ENCODE measurements around the gene RXYLT1.

The RXYLT1 gene

DNA sequence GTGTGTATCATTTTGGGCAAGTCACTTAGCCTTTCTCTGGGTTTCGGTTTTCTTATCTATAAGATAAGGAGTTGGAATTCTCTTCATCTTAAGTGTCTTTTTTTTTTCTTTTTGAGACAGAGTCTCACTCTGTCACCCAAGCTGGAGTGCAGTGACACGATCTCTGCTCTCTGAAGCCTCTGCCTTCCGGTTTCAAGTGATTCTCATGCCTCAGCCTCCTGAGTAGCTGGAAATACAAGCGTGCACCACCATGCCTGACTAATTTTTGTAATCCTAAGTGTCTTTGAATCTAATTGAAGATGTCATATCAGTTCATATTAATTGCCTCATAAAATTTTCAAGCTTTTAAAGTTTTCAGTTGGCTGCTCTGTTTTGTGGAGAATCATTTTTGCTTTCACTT lies 68.7 kb downstream of the RXYLT1 start:
- no peak for DNase-seq
- no peaks in the 10 kb centered on the region for H3K27me3 ChIP-seq (ENCODE audit: insufficient read depth, low read depth, severe bottlenecking)

GRCh38 chr12:63849106-63849620 lies 69.5 kb downstream of the RXYLT1 start:
- Histone ChIP-seq H3K27me3 (ENCODE audit: insufficient read depth, low read depth, severe bottlenecking) (no peaks in the 10 kb centered on the region), H3K9me3 (ENCODE audit: severe bottlenecking) (no peaks in the 10 kb centered on the region), H3K4me3 (ENCODE audit: low read depth, low read length) (no peak overlapping the region), H3K27ac (no peak overlapping the region), H3K36me3 (no peaks in the 10 kb centered on the region)
- DNase-seq = no peak
- no peak for TF ChIP-seq CTCF (IDR thresholded peaks at IDR 0.05; ENCODE audit: low read depth, low read length)

More for the DNA sequence above, 68.7 kb downstream of the RXYLT1 start:
- Histone ChIP-seq H3K9me3 (ENCODE audit: severe bottlenecking) (no peaks in the 10 kb centered on the region), H3K27ac (no peak overlapping the region), H3K4me3 (ENCODE audit: low read depth, low read length) (no peak overlapping the region), H3K36me3 (no peaks in the 10 kb centered on the region)
- TF ChIP-seq CTCF (IDR thresholded peaks at IDR 0.05; ENCODE audit: low read depth, low read length) = no peak

DNA sequence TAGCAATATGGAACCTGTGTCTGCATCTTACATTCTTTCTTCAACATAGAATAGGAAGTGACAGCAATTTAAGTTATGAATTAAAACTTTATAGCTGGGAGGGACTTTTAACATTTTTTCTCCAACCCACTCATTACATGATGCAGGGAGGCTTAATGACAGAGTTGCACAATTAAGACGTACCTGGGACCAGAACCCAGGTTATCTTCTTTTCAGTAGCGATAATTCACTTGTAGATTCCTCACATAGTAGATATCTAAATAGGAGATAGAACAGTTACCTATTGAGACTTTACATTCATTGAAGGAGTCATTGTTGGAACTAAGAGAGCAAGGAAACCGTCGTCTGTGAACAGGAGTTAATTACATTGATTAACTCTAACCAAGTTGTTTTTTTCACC lies 69.9 kb downstream of the RXYLT1 start:
- no peak for TF ChIP-seq CTCF (IDR thresholded peaks at IDR 0.05; ENCODE audit: low read depth, low read length)
- H3K9me3 ChIP-seq (ENCODE audit: severe bottlenecking) = no peaks in the 10 kb centered on the region
- no peak overlapping the region for H3K27ac ChIP-seq
- DNase-seq = no peak
- H3K36me3 ChIP-seq = no peaks in the 10 kb centered on the region
- H3K4me3 ChIP-seq (ENCODE audit: low read depth, low read length) = no peak overlapping the region
- H3K27me3 ChIP-seq (ENCODE audit: insufficient read depth, low read depth, severe bottlenecking) = no peaks in the 10 kb centered on the region

DNA sequence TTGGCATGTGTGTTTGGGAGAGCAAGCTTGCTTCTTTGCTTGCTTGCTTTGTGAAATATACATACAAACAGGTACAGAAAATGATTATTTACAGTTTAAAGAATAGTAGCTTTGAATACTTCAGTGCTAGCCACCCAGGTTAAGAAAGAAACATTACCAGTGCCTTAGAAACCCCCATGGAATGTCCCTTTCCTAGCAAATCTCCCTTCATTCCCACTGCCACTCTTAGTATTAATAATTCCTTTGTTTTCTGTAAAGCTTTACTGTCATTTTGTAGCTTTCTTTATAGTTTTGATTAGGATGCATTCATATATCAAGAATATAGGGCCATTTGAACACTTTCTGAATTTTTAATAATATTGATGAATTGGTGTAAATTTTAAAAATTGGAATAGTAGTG lies 74.3 kb downstream of the RXYLT1 start:
- DNase-seq = no peak
- no peak for TF ChIP-seq CTCF (IDR thresholded peaks at IDR 0.05; ENCODE audit: low read depth, low read length)
- no peak overlapping the region for H3K27ac ChIP-seq
- no peak overlapping the region for H3K4me3 ChIP-seq (ENCODE audit: low read depth, low read length)
- H3K9me3 ChIP-seq (ENCODE audit: severe bottlenecking) = no peaks in the 10 kb centered on the region
- H3K27me3 ChIP-seq (ENCODE audit: insufficient read depth, low read depth, severe bottlenecking) = no peaks in the 10 kb centered on the region
- no peaks in the 10 kb centered on the region for H3K36me3 ChIP-seq

- no peak for DNase-seq
- TF ChIP-seq CTCF (IDR thresholded peaks at IDR 0.05; ENCODE audit: low read depth, low read length) = no peak
- Histone ChIP-seq H3K9me3 (ENCODE audit: severe bottlenecking) (no peaks in the 10 kb centered on the region), H3K36me3 (no peaks in the 10 kb centered on the region), H3K27me3 (ENCODE audit: insufficient read depth, low read depth, severe bottlenecking) (no peaks in the 10 kb centered on the region), H3K27ac (no peak overlapping the region), H3K4me3 (ENCODE audit: low read depth, low read length) (no peak overlapping the region)
Measured at GRCh38 chr12:63855299-63855698, 75.6 kb downstream of the RXYLT1 start.

Data from WERI-Rb-1 (cell line).